Measurements from ENCODE around the gene PLIN5. TPM values are rescaled to one million over a fixed set of nuclear protein-coding genes. Genes with fewer than 3 reads are reported as not detected.

Gene PLIN5
- total RNA-seq, 1 donor from 2014 or later: 0.54 TPM

- Mint-ChIP-seq H3K27me3 (ENCODE audit: unreplicated experiment) (peaks cover 15% of the 10 kb centered on the region), H3K4me3 (ENCODE audit: unreplicated experiment) (no peak overlapping the region), H3K27ac (ENCODE audit: unreplicated experiment) (no peak overlapping the region), H3K4me1 (ENCODE audit: low read depth, unreplicated experiment) (no peaks in the 10 kb centered on the region), H3K36me3 (ENCODE audit: unreplicated experiment) (peaks cover 16% of the 10 kb centered on the region), H3K9me3 (ENCODE audit: unreplicated experiment) (peaks cover 18% of the 10 kb centered on the region)
- DNase-seq: no peak
- TF ChIP-seq CTCF (IDR thresholded peaks at IDR 0.05; ENCODE audit: partially characterized antibody, unreplicated experiment): no peak
Measured at GRCh38 chr19:4557144-4557970, 22.3 kb upstream of the PLIN5 start.

GRCh38 chr19:4556597-4557127 lies 21.6 kb upstream of the PLIN5 start:
- Mint-ChIP-seq H3K4me1 (ENCODE audit: low read depth, unreplicated experiment) (no peaks in the 10 kb centered on the region), H3K27ac (ENCODE audit: unreplicated experiment) (peak overlapping the region; percentile 72), H3K9me3 (ENCODE audit: unreplicated experiment) (peaks cover 21% of the 10 kb centered on the region), H3K36me3 (ENCODE audit: unreplicated experiment) (peaks cover 19% of the 10 kb centered on the region), H3K4me3 (ENCODE audit: unreplicated experiment) (no peak overlapping the region), H3K27me3 (ENCODE audit: unreplicated experiment) (peaks cover 19% of the 10 kb centered on the region)
- TF ChIP-seq CTCF (IDR thresholded peaks at IDR 0.05; ENCODE audit: partially characterized antibody, unreplicated experiment): no peak
- DNase-seq: peak; percentile 58

- Mint-ChIP-seq H3K4me1 (ENCODE audit: low read depth, unreplicated experiment) (no peaks in the 10 kb centered on the region), H3K27ac (ENCODE audit: unreplicated experiment) (no peak overlapping the region), H3K4me3 (ENCODE audit: unreplicated experiment) (peak overlapping the region; percentile 20), H3K9me3 (ENCODE audit: unreplicated experiment) (peaks cover 22% of the 10 kb centered on the region), H3K27me3 (ENCODE audit: unreplicated experiment) (peaks cover 20% of the 10 kb centered on the region), H3K36me3 (ENCODE audit: unreplicated experiment) (peaks cover 20% of the 10 kb centered on the region)
- no peak for TF ChIP-seq CTCF (IDR thresholded peaks at IDR 0.05; ENCODE audit: partially characterized antibody, unreplicated experiment)
- DNase-seq: no peak
Measured at GRCh38 chr19:4555657-4556561, 20.9 kb upstream of the PLIN5 start.

DNA sequence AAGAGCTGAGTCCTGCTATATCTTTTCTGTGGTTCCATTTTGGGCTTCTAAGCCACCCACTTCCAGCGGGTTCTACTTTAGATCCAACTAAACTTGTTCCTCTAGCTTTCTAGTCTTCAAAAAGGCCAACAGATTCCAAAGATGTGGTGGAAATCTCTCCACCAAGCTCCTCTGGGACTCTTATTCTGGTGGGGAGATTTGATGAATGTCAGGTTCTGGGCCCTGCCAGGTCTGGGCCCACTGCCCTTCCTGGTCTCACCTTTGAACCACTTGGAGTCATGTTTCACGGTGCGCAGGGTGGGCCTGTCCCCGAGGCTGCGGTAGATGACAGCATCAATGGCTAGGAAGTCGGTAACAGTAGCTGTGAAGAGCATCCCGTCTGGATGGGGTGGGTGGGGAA lies 19.7 kb upstream of the PLIN5 start:
- no peak overlapping the region for H3K27ac Mint-ChIP-seq (ENCODE audit: unreplicated experiment)
- H3K36me3 Mint-ChIP-seq (ENCODE audit: unreplicated experiment): peaks cover 20% of the 10 kb centered on the region
- H3K27me3 Mint-ChIP-seq (ENCODE audit: unreplicated experiment): peaks cover 22% of the 10 kb centered on the region
- TF ChIP-seq CTCF (IDR thresholded peaks at IDR 0.05; ENCODE audit: partially characterized antibody, unreplicated experiment): no peak
- DNase-seq: no peak
- H3K9me3 Mint-ChIP-seq (ENCODE audit: unreplicated experiment): peaks cover 22% of the 10 kb centered on the region
- H3K4me1 Mint-ChIP-seq (ENCODE audit: low read depth, unreplicated experiment): no peaks in the 10 kb centered on the region
- H3K4me3 Mint-ChIP-seq (ENCODE audit: unreplicated experiment): no peak overlapping the region

Data from glutamatergic neuron (in vitro differentiated cells).